ENCODE data around the gene CNPY4.

CNPY4 gene

DNA sequence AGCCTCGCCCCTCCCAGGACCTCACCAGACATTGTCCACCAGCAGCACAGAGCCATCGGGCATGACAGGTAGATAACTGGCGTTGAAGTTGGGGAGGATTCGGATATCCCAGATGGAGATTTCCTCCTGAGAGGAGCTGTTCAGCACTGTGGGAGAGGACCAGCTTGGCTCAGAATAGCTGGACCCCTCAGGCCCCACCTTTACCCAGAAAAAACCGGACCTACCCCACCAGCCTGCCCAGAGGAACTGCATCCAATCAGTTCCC lies 37.6 kb downstream of the CNPY4 start:
- DNase-seq (ENCODE audit: low spot score): no peak
- TF ChIP-seq, protein P1, sequence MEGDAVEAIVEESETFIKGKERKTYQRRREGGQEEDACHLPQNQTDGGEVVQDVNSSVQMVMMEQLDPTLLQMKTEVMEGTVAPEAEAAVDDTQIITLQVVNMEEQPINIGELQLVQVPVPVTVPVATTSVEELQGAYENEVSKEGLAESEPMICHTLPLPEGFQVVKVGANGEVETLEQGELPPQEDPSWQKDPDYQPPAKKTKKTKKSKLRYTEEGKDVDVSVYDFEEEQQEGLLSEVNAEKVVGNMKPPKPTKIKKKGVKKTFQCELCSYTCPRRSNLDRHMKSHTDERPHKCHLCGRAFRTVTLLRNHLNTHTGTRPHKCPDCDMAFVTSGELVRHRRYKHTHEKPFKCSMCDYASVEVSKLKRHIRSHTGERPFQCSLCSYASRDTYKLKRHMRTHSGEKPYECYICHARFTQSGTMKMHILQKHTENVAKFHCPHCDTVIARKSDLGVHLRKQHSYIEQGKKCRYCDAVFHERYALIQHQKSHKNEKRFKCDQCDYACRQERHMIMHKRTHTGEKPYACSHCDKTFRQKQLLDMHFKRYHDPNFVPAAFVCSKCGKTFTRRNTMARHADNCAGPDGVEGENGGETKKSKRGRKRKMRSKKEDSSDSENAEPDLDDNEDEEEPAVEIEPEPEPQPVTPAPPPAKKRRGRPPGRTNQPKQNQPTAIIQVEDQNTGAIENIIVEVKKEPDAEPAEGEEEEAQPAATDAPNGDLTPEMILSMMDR (conservative IDR thresholded peaks at IDR 0.05; ENCODE audit: low read depth): no peak
- peak overlapping the region; percentile 93 for H3K27ac ChIP-seq
- CTCF ChIA-PET: interaction anchor here (0.5 kb wide), 1 partner anchor 30 kb away, joined by 5 read pairs; the partner anchor contains the start of gene MBLAC1
- POLR2A ChIA-PET (ENCODE audit: low non-redundant PET): interaction anchor here (1.0 kb wide), 1 partner anchor 25 kb away, joined by 3 read pairs; no protein-coding TSS in a partner anchor

DNA sequence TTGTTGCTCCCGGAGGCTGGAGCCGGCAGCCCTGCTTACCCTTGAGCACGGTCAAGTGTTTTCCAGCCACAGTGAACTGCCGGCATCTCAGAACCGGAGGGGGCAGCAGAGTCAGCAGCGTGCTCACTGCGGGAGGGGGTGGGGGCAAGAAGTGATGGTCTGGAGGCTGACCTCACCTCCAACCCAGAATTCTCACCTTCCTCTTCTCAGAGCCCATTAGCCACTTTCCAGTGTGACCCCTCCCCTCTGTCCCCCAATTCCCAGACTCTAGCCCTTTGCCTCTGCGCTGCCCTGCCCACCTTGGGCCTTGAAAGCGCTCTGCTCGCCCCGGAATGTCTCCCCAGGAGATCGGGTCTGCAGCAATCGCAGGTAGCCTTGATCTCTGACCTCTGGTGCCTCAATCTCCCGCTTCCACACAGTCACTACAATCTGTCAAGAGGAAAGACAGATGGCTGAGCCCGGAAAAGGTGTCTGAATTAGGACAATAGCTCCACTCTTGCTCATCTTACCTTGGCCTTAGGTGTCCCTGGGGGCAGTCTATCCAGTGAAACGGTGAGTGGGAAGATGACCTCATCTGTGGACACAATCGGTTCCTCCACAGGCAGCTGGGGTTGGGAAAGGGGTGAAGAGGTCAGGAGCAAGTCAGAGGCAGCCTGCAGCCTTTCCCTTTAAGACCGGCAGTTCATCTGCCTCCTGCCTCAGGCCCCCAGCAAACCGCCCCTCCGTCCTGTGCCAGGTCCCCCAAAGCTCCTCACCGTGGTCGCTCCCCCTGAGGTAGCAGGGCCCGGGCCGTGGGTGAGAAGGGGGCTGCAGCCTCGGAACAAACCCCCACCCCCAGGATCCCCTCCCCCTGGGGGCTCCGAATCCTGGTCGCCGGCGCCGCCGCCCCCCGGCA lies 38.1 kb downstream of the CNPY4 start:
- peak overlapping the region; percentile 93 for H3K27ac ChIP-seq
- ChIA-PET POLR2A (ENCODE audit: low non-redundant PET) (interaction anchor here (0.8 to 1.0 kb wide), 3 partner anchors 9 to 270 kb away, joined by 3 to 4 read pairs (median 3); partner anchors contain the start of gene LAMTOR4), CTCF (interaction anchor here (0.5 to 0.6 kb wide), 2 partner anchors 13 to 208 kb away, joined by 3 read pairs; no protein-coding TSS in a partner anchor)
- TF ChIP-seq, protein P1 (conservative IDR thresholded peaks at IDR 0.05; ENCODE audit: low read depth): no peak
- peak; percentile 89 for DNase-seq (ENCODE audit: low spot score)

DNA sequence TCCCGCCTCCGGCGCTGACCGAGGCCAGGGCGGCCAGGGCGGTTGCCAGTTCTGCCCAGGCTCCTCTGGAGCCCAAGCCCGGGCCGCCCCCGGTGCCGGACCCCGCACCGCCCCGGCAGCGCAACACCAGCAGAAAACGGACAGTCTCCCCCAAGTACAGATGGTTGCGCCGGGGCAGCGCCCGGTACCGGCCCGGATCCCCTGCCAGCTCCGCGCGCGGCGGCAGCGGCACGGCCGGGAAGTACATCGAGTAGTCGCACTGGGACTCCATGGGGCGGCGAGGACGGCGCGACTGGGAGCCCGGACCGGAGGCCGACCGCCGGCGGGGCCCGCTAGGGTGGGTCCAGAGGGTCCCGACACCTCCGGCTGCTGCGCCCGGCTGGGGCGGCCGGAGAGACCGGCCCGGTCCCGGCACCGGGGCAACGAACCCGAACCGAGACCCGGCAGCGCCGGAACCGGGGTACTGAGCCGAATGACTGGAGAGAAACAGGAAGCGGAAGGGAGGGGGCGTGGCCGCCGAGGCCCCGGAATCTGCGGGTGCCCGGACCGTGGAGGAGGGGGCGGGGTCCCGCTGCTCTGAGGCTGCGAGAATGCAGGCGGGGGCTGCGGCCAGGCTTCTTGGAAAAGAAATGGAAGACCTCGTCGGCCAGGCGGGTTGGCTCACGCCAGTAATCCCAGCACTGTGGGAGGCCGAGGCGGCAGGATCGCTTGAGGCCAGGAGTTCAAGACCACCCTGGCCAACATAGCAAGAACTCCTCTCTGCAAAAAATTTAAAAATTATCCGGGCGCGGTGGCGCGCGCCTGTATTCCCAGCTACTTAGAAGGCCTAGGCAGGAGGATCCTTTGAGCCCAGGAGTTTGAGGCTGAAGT lies 39.0 kb downstream of the CNPY4 start, which contains the start of gene TRAPPC14:
TSS of gene TRAPPC14 (minus strand) at position 495 of the 870 bp plus-strand sequence. CDS start at position 271, 224 bp downstream.
- TF ChIP-seq, protein P1 (conservative IDR thresholded peaks at IDR 0.05; ENCODE audit: low read depth): no peak
- CTCF ChIA-PET: interaction anchor here (0.6 to 0.7 kb wide), 2 partner anchors 12 to 28 kb away, joined by 3 read pairs; no protein-coding TSS in a partner anchor
- peak; percentile 97 for DNase-seq (ENCODE audit: low spot score)
- H3K27ac ChIP-seq: peak within 1 kb of the TSS; percentile 93
- POLR2A ChIA-PET (ENCODE audit: low non-redundant PET): interaction anchor here (0.8 to 1.0 kb wide), 3 partner anchors 10 to 269 kb away, joined by 3 to 4 read pairs (median 3); partner anchors contain the start of gene LAMTOR4

DNA sequence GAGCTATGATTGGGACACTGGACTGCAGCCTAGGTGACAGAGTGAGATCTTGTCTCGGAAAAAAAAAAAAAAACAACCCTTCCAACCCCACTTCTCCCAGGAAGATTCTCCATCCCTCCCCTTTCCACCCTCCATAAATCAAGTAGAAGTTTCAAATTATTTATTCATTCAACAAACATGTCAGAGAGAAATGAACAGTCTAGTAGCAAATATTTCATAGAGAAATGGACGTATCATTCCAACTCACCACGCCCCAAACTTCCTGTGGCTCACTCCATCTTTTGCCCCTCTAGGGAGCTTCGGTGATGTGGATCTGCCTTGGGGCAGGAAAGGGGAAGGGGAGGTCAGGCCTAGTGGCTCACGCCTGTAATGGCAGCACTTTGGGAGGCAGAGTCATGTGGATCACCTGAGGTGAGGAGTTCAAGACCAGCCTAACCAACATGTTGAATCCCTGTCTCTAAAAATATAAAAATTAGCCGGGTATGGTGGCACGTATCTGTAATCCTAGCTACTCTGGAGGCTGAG lies 39.7 kb downstream of the CNPY4 start:
- peak overlapping the region; percentile 93 for H3K27ac ChIP-seq
- TF ChIP-seq, protein P1 (conservative IDR thresholded peaks at IDR 0.05; ENCODE audit: low read depth): no peak
- no peak for DNase-seq (ENCODE audit: low spot score)
- ChIA-PET CTCF (interaction anchor here (0.7 kb wide), 1 partner anchor 29 kb away, joined by 3 read pairs; no protein-coding TSS in a partner anchor), POLR2A (ENCODE audit: low non-redundant PET) (no interaction called here)

DNA sequence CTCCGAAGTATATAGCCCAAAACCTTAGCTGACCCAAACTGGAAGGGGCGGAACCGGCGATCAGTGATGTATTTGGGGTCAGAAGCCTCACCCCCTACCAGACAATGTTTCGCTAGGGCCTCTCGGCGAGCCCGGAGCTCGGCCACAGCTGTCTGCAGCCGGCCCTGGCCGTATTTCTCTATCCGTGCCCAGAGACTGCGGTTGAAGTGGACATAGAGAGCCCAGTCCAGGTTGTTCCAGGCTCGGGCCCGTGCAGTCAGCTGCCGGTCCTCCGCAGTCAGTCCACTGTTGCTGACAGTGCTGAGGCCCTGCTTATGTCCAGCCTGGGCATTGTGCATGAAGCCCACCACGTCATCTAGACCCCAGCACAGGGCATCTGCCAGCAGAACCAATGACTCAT lies 40.6 kb downstream of the CNPY4 start:
- peak overlapping the region; percentile 93 for H3K27ac ChIP-seq
- CTCF ChIA-PET: no interaction called here
- no peak for DNase-seq (ENCODE audit: low spot score)
- POLR2A ChIA-PET (ENCODE audit: low non-redundant PET): interaction anchor here (0.5 kb wide), 1 partner anchor 269 kb away, joined by 3 read pairs; the partner anchor contains the start of gene ZCWPW1
- TF ChIP-seq, protein P1 (conservative IDR thresholded peaks at IDR 0.05; ENCODE audit: low read depth): no peak
